AG04450 (cell line): ENCODE results near the gene OR51D1. TPM values are rescaled to one million over a fixed set of nuclear protein-coding genes. Genes with fewer than 3 reads are reported as not detected.

ENCODE experiments used
- CTCF ChIA-PET: fragments of 300-600, 350-600 bp; formaldehyde crosslinking; extraction: SDS; loops from one replicate; lab custom pipeline; 2022; ENCODE audit warnings: antibody characterized with exemption, inconsistent platforms; lab: Charles Lee
- POLR2A ChIA-PET: fragments of 350-600 bp; formaldehyde crosslinking; extraction: SDS; loops from one replicate; lab custom pipeline; 2021; ENCODE audit warnings: antibody characterized with exemption, inconsistent platforms; lab: Yijun Ruan, JAX
- DNase-seq: peaks from one replicate; pipeline ENCODE4 v3.0.0-alpha.2; 2011; ENCODE audit warnings: low read depth, low spot score
- H3K27ac ChIP-seq: one replicate; pipeline ENCODE4 v1.5.1; 2012; ENCODE audit warnings: low read depth, low read length, control low read depth
- H3K27me3 ChIP-seq: one replicate; pipeline ENCODE4 v1.6.0; 2012; ENCODE audit warnings: low read length; ENCODE audit not compliant: control insufficient read depth, insufficient read depth
- H3K4me3 ChIP-seq: 2 replicates; pipeline ENCODE4 v1.5.1; 2011; ENCODE audit warnings: mild to moderate bottlenecking, low read depth, low read length, control low read depth
- H3K9me3 ChIP-seq: 2 replicates; pipeline ENCODE4 v1.5.1; 2012; ENCODE audit warnings: low read length; ENCODE audit not compliant: control insufficient read depth, insufficient read depth
- polyA plus RNA-seq: library from polyadenylated mRNA; depleted of rRNA; stranded (reverse); fragments of >200 nt; gene quantifications from 2 replicates; pipeline ENCODE4 v1.2.3, GENCODE V29; 2011
- TF ChIP-seq, protein P1 (sequence below): IDR thresholded peaks from 2 replicates; pipeline ENCODE4 v1.5.1; 2011; ENCODE audit warnings: low read depth, low read length, control low read depth, inconsistent platforms

The OR51D1 gene
- polyA plus RNA-seq, 1 experiment: not detected

DNA sequence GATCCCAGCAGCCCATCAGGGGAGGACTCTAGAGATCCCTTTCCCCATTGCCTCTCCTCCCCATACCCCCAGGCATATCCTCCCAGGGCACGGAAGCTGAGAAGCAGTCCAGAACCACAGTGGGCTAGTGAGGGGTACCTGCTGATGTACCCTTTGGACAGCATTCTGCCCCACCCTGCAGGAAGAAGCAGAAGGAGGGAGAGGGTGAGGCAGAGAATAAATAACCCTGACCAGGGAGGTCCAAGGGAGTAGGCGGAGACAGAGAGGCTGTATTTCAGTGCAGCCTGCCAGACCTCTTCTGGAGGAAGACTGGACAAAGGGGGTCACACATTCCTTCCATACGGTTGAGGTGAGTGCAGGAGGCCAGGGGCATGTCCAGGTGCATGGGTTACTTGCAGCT, 6.4 kb downstream of the OR51D1 start, which contains the start of gene OR51E1:
OR51E1 (plus strand) TSS at position 301 of the 400 bp plus-strand sequence. CDS start 8,545 bp downstream, outside the sequence.
- Histone ChIP-seq H3K9me3 (no peaks in the 10 kb centered on the region), H3K27ac (no peak within 1 kb of the TSS), H3K27me3 (no peaks in the 10 kb centered on the region), H3K4me3 (no peak within 1 kb of the TSS)
- CTCF ChIA-PET: no interaction called here
- POLR2A ChIA-PET: no interaction called here
- DNase-seq: no peak
- TF ChIP-seq, protein P1, sequence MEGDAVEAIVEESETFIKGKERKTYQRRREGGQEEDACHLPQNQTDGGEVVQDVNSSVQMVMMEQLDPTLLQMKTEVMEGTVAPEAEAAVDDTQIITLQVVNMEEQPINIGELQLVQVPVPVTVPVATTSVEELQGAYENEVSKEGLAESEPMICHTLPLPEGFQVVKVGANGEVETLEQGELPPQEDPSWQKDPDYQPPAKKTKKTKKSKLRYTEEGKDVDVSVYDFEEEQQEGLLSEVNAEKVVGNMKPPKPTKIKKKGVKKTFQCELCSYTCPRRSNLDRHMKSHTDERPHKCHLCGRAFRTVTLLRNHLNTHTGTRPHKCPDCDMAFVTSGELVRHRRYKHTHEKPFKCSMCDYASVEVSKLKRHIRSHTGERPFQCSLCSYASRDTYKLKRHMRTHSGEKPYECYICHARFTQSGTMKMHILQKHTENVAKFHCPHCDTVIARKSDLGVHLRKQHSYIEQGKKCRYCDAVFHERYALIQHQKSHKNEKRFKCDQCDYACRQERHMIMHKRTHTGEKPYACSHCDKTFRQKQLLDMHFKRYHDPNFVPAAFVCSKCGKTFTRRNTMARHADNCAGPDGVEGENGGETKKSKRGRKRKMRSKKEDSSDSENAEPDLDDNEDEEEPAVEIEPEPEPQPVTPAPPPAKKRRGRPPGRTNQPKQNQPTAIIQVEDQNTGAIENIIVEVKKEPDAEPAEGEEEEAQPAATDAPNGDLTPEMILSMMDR: no peak

DNA sequence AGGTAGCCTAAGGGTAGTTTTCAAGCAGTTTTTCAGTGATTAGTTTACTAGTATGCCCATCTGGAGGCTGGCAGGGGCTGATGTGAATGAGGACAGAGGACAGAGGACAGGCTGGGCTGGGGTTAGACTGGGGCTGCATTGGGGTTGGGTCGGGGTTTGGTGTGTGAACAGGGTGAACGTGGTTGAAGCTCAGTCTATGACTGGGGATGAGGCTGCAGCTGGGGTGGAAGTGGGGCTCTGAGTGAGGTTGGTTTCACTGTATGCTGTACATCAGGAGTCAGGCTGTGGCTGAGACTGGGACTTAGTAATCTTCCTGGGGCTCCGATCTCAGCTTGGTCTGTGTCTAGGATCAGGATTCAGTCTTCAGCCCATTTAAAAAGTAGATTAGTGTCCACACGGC, 7.0 kb downstream of the OR51D1 start:
- TF ChIP-seq, protein P1: no peak
- DNase-seq: no peak
- Histone ChIP-seq H3K4me3 (no peak overlapping the region), H3K9me3 (no peaks in the 10 kb centered on the region), H3K27me3 (no peaks in the 10 kb centered on the region), H3K27ac (no peak overlapping the region)
- CTCF ChIA-PET: interaction anchor here (6.6 kb wide), 1 partner anchor 7 kb away, joined by 46 read pairs; the partner anchor contains the start of gene OR51D1
- POLR2A ChIA-PET: no interaction called here

DNA sequence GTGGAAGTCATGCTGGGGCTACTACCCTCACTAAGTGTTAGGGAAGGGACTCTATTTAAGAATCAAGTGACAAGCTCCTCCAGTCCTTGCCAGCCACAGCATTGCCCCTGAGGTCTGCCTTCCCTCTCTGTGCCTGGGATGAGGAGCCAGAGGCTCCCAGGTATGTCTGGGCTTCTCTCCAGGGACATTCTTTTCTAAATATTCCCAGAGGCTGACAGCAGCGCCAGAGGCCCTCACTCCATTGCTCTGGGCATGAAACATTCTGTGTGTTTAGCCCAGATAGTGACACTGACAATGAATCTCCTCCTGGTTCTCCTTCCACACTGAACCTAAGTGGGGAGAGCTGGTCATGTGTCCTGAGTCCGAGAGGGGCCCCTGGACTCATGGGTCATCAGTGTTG, 8.7 kb downstream of the OR51D1 start:
- no peaks in the 10 kb centered on the region for H3K9me3 ChIP-seq
- TF ChIP-seq, protein P1: no peak
- no peak overlapping the region for H3K4me3 ChIP-seq
- ChIA-PET POLR2A (no interaction called here), CTCF (interaction anchor here (1.0 to 6.6 kb wide), 3 partner anchors 9 to 180 kb away, joined by 3 to 46 read pairs (median 3); partner anchors contain the start of gene OR51D1)
- DNase-seq: no peak
- H3K27me3 ChIP-seq: no peaks in the 10 kb centered on the region
- no peak overlapping the region for H3K27ac ChIP-seq

DNA sequence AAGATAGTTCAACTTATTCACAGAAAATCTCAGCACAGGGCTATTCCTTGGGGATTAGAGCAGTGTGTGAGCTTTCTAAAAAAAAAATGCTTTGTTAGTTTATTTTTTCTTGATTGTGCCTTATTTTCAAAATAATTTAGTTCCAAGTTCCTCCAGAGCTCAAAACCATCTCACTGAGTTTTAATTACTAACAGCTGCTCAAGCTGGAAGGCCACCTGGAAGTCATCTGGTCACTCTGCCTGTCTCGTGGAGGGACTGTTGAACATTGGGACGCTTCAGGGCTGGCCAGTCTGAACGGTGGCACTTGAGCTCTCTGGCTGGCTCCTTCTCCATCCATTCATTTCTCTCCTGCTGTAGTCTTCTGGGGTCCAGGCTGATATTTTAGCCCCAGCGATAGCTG, 10.5 kb downstream of the OR51D1 start:
- POLR2A ChIA-PET: no interaction called here
- no peaks in the 10 kb centered on the region for H3K27me3 ChIP-seq
- no peak overlapping the region for H3K27ac ChIP-seq
- no peak for DNase-seq
- no peak overlapping the region for H3K4me3 ChIP-seq
- no peaks in the 10 kb centered on the region for H3K9me3 ChIP-seq
- CTCF ChIA-PET: interaction anchor here (6.6 kb wide), 1 partner anchor 11 kb away, joined by 46 read pairs; the partner anchor contains the start of gene OR51D1
- TF ChIP-seq, protein P1: no peak

DNA sequence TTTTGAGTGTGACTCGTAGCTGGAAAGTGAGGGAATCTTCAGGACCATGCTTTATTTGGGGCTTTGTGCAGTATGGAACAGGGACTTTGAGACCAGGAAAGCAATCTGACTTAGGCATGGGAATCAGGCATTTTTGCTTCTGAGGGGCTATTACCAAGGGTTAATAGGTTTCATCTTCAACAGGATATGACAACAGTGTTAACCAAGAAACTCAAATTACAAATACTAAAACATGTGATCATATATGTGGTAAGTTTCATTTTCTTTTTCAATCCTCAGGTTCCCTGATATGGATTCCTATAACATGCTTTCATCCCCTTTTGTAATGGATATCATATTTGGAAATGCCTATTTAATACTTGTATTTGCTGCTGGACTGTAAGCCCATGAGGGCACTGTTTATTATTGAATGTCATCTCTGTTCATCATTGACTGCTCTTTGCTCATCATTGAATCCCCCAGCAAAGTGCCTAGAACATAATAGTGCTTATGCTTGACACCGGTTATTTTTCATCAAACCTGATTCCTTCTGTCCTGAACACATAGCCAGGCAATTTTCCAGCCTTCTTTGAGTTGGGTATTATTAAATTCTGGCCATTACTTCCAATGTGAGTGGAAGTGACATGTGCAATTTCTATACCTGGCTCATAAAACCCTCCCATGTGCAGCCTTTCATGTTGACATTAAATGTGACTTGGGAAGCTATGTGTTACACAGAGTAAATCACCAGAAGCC, 17.5 kb downstream of the OR51D1 start:
- Histone ChIP-seq H3K4me3 (no peak overlapping the region), H3K9me3 (no peaks in the 10 kb centered on the region), H3K27me3 (no peaks in the 10 kb centered on the region), H3K27ac (no peak overlapping the region)
- CTCF ChIA-PET: interaction anchor here (2.0 kb wide), 1 partner anchor 18 kb away, joined by 9 read pairs; the partner anchor contains the start of gene OR51D1
- DNase-seq: no peak
- POLR2A ChIA-PET: no interaction called here
- TF ChIP-seq, protein P1: no peak
